Measurements from ENCODE around the gene PARVA.

Gene PARVA

DNA sequence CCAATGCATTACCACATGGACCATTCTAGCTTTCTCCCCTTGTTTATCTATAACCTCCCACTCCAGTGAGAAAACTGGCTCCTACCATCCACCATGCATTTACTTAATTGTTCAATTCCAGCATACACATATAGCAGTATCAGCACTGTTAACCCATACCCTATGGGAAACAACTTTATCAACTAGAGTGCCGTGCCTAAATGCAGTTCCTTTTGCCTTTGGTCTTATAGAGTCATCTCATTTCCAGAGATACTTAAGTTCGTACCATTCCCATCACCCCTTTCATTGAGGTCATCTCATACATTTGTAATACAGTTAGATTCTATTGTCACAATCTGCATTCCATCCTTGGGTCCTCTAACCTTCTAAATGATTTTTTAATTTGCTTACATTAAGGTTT is 86.9 kb downstream of the PARVA start:
- no peak for DNase-seq

DNA sequence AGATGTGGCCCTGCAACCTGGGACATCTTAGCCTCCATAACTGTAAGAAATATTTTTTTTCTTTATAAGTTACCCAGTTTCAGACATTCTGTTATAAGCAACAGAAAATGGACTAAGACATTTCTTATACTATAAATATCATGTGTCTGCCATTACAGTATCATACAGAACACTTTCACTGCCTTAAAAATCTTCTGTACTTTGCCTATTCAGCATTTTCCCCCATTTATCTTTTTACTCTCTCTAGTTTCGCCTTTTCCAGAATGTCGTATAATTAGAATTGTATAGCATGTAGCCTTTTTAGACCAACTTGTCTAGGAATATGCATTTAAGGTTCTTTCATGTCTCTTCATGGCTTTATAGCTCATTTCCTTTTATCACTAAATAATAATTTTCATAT is 88.0 kb downstream of the PARVA start:
- no peak for DNase-seq

DNA sequence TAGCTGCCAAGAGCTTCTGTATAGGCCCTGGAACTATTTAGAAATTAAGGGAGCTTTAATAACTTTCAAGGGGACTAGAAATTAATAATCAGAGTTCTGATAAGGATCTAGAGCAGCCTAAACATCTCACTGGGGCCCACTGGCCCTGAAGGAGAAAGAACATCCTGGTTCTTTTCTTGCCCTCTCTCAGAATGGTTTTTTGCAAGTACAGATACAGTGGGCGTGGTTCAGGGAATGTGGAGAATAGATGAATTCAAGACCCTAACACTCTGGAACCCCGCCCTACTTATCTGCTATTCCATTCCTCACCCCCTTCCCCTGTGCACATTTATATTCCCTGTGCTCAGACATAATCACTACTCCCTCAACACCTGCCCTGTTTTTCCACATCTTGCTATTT is 90.2 kb downstream of the PARVA start:
- DNase-seq, result no peak

DNA sequence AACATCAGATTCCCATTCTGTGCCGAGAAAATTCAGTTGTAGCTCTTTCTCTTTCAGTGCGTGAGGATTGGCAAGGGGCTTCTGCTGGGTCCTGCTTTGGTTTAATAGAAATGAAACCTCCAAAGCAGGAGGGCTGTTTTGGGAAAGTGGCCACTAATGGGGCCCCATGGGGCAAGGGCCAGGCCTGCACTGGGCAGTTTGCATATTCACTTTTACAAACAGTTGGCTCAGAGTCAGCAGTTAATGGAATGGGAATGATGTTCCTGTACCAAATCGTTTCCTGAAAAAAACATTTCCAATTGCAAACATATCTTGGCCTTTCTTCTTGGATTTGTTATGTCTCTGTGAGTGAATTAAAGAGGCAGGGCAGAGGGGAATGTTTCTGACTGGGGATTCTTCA is 92.1 kb downstream of the PARVA start:
- no peak for DNase-seq

DNA sequence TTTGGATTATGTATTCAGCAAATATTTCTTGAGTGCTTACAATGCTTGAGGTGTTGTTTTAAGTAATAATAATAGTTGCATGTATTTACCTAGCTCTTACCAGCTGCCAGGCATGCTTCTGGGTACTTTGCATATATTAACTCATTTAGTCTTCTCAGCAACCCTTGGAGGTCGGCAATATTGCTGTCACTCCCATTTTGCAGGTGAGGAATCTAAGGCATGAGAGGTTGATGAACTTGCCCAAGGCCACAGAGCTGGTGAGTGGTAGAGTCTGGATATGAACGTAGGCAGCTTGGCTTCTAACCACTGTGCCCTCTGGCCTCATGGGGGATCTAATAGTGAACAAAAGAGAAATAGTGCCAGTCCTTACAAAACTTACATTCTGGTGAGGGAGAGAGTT is 92.9 kb downstream of the PARVA start:
- DNase-seq, result no peak

DNA sequence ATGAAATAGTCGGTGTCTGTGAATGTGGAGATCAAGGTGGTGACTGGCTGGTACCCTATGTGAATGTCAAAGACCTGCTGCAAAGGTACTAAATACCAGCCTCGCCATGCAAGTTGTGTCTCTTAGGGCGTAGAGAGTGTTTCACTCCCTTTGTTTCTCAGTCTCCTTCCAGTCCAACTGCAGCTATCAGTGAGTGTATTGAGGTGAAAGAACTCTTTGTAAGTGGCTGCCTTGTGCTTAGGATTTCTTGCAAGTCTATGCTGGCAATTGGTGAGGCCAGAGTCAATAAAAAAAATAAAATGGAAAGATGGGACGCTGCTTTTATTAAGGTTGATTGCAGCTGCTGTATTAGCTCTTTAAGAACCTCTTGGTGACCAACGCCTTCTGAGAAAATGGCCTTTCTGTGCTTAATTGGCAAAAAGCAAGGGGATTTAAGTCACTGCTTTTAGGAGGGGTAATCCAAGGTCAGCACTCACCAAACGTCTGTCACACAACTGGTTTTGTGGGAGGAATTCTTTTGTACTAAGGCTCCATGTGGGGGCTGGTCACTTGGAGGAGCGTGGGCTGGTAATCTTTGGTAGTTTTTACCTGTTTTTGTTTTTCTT is 95.1 kb downstream of the PARVA start:
- DNase-seq, result no peak

DNA sequence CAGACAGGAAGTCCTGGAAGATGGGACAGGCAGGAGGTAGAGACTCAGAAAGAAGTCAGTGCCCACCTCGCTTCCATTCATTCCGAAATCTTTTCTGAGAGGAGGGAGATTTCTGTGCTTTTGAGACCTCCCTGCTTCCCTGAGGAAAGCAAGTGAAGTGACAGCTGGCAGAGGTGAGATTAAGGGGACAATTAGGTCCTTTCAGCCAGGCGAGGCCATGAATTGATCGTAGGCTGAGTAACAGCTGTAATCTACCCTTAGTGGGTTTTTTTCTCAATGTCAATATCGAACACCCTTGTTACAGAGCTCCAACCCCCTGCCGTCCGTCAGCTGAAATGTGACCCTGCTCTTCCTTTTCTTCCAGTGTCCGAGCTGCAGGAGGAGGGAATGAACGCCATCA is 96.0 kb downstream of the PARVA start:
- no peak for DNase-seq

DNA sequence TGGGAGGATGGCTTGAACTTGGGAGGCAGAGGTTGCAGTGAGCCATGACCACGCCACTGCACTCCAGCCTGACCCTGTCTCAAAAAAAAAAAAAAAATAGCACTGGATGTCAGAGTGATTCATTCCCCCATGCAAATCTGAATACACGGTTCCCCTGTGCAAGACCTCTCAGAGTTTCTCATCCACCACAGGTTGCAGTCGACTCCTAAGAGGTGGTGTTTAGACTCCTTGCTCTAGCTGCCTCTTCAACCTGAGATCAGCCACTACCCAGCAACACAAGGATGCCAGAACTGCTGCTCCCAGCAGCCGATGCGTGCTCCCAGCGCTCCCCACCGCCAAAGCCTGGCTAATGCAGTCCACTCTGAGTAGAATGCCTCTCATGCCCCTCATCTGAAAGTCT is 97.5 kb downstream of the PARVA start:
- DNase-seq, result no peak

DNA sequence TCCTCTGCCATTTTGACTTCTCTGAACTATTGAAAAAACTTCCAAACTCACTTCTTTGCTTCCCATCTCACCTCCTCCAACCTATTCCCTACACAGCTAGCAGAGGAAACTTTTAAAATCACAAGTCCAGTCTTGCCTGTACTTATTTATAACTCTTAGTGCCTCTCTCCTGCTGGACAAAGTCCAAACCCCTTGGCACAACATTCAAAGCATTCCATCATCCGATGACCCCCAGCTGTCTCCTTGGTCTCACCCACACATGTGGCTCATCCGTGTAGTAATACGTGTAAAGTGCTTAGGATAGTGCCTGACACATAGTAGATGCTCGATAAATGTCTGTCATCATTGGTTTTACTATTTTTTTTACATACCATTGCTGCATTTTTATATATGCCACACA is 101.4 kb downstream of the PARVA start:
- DNase-seq, result no peak

DNA sequence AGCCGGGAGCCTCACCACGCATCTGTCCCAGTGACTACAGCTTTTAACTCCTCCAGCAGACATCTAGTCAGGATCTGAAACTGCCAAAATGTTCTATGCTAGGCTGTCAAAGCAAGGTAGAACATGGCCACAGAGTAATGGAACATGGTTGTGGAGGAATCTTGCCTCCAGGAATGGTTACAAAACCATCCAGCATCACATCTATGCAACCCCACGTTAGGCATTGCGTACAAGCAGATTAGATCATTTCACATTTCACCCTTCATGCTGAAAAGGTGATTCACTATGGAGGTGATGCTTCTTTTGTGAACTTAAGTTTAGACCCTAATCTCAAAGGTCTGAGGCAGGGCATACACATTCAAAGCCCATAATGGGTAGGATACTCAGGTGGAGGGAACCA is 103.0 kb downstream of the PARVA start:
- no peak for DNase-seq

DNA sequence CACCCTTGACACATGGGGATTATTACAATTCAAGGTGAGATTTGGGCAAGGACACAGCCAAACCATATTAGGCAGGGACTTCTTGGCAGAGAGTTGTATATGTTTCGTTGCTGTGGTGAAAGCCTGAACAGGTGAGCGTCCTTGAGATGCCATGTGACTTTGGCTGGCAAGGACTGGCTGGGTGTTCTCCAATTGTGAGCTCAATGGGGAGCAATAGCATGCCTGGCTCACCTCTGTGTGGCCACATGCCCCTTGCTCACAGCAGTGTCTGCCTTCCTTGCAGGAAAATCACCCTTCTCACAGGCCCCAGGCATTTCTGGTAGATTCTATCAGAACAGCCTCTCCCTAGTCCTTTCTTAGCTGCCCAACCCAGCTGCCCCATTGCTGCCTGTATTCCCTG is 105.5 kb downstream of the PARVA start:
- no peak for DNase-seq

DNA sequence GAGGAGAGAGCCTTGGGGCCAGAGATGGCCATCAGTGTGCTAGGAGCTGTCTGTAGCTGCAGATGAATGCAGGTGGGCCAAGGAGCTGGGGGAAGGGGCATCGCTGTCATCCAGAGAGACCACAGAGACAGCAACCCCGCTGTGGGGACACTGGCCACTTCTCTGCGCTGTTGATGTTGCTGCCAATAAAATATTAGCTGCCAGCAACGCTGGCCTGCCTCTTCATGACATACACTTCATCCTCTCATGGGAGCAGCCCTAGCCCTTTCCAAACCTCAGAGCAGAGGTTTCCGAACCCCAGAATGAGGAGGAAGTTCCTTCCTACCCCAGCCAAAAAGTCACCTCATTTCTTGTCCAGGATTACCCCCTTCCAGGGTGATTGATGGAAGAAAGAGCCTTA is 106.2 kb downstream of the PARVA start:
- DNase-seq, result no peak

DNA sequence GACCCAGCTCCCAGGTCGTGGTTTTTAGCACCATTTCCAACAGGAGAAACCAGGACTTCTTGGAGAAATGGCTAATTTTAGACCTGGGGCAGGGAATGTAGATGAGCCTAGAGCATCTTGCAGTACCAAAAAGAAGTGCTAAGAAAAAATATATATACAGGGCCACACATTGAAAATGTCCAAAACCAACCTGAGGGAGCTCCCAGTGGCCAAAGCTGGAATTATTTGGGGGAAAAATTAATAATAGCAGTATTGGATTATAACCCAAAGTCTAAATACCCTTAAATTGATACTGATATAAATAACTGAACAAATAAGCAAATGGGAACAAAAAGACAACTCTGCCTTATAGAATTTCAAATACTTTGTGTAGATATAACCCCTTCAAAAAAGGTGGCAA is 108.0 kb downstream of the PARVA start:
- no peak for DNase-seq

DNA sequence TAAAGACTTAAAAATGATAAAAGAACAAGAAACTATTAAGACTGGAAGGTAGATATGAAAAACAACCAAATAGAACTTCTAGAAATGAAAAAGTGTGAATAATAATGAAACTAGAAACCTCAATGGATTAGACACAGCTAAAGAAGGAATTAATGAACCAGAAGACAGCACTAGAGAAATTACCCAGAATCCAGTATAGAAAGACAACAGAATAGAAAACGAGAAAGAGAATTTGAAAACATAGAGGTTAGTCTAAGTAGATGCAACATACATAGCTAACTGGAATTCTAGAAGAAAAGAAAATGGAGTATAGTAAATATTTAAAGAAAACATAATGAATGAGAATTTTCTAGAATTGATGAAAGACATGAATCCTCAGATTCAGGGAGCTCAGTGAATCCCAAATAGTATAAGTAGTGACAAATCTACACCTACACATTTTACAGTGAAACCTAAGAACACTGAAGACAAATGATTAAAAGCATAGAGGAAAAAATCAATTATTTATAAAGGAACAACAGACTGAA is 111.9 kb downstream of the PARVA start:
- no peak for DNase-seq

DNA sequence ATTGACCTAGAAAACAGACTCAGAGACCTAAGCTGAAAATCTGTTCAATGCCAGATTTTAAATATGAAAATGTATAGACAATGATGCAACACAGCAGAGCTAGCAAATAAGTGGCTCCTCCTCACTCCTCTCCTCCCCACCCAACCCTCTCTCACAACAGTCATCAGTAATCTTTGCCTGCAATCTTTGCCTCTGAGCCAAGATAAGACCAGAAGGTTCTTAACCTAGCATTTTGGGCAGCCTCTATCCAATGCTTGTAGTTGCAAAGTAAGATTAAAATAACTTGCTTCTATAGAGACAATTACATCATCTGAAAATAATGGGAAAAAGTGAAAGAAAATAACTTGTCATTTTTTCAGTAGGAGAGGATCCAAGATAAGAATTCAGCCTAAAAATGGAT is 117.3 kb downstream of the PARVA start:
- DNase-seq, result no peak

DNA sequence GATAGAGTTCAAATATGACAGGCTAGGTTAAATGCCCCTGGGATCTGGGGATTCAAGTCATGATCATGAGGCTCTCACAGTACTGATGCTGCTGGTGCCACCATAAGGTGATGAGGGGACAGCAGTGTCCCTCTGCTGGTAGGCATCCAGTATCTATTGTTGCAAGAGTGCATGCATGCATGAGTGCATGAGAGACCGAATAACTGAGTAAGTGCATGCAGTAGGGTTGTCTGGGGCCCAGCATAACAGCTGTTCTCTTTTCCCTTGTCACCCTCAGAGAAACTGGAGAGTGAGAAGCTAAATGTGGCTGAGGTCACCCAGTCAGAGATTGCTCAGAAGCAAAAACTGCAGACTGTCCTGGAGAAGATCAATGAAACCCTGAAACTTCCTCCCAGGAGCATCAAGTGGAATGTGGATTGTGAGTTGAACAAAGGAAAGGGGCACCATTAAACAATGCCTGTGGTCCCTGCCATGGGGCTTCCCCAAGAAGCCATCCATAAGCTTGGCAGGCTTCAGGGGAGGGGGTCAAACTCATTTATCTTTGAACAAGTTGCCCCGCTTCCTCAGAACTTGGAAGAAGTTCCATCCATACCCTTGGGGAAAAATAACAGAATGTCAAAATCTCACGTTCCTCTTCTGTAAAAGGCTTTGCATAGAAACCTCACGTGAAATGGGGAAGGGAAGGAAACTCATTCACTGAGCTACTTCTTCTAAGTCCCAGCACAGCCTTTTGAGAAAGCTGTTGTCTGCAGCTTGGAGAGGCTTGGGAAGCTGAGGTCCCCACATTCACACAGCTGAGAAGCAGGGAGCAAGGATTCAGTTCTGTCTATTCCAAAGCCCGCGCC is 119.0 kb downstream of the PARVA start:
- DNase-seq, result no peak

DNA sequence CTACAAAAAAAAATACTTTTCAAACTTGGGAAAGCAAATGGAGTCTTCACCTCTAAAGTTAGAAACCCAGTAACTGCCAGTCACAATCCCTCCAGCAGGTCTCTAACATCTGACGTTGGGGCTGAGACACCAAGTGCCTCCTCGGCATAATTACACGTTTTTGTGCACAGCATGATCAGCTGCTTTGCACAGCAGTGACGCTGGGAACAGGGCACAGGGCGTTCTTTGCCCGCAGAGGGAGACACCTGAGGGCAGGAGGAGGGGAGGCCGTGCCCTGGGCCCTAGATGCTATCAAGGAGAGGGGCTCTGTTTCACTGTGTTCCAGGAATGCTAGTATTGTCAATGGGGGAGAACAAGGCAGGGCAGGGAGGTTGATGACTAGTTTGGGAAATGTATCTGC is 120.1 kb downstream of the PARVA start:
- no peak for DNase-seq

DNA sequence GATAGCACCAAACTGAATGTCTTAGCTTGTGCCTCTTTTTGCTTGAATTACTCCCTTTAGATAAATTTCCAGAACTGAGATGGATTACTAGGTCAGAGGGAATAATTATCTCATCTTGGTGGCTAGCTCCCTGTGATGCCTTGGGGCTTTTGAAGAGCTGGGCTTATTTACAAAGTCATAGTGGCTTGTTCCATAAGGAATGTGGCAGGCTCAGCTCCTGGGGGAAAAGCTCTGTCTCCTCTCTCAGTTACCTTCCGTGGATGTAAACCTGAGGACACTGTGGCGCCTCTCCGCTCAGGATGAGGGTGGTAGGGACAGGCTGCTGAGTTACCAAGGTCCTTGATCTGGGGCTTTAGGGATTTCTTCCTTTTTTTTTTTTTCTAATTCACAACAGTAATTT is 121.7 kb downstream of the PARVA start:
- DNase-seq, result no peak

DNA sequence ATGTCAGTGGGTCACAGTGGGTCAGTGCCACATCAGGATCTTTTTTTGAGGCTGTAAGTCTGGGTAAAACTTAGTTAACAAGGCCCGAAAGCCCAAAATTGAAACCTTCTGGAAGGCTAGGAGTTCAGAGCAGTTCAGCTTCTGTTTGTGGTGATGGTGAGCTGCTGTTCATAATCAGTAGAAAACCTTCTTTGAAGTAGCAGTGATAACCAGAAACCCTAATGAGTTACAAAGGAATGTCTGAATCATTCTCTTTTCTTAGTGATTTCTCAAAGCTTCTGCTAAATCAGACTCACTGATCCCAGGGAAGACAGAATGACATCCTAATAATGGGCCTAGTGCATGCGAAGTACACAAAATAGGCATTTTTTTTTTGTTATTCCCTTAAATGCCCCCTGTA is 124.7 kb downstream of the PARVA start:
- no peak for DNase-seq

DNA sequence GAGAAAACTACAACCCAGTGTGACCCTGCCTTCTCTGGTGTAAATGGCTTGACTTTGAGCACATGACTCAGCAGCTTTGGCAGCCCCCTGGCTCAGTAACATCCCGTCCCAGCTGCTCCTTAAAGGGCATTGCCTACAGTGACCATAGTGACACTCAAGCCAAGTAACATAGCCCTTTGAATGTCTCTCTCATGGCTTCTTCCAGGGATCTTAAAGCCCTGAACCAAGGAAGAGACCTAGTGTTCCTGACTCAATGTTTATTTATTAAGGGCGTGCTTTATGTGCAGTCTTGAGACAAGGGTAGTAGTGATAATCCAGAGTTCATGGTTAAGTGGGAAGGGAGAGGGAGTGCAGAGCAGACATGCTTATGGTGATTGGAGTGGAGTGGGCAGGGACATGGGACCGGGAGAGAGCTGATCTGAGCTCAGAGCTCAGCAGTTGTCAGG is 125.7 kb downstream of the PARVA start:
- no peak for DNase-seq

DNA sequence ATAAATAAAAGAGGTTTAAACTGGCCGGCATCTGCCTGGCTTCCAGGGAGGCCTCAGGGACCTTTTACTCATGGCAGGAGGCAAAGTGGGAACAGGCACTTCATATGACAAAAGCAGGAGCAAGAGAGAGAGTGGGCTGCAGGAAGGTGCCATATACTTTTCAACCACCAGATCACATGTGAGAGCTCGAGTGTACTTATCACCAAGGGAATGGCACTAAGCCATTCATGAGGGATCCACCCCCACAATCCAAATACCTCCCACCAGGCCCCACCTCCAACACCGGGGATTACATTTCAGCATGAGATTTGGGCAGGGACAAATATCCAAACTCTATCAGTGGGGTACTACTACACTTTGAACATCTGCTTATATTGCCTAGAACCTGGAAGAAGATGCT is 126.5 kb downstream of the PARVA start:
- DNase-seq, result no peak

DNA sequence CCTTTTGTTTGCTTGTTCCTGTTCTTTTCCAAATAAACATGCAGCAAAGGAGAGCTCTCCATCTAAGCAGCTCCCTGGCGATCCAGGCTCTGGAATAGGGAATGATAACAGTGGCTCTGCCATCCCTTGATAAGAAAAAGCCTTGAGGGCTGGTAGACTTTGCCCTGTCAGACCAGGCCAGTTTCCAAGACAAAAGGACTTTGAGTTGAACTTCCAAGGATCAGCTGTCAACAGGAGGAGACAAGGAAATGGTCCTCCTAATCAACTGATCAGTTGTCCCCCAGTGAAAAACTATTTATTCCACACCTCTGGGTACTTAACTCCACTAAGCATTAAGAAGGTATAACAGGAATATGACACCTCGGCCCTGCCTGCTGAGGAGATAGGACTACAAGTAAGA is 127.8 kb downstream of the PARVA start:
- DNase-seq, result no peak

DNA sequence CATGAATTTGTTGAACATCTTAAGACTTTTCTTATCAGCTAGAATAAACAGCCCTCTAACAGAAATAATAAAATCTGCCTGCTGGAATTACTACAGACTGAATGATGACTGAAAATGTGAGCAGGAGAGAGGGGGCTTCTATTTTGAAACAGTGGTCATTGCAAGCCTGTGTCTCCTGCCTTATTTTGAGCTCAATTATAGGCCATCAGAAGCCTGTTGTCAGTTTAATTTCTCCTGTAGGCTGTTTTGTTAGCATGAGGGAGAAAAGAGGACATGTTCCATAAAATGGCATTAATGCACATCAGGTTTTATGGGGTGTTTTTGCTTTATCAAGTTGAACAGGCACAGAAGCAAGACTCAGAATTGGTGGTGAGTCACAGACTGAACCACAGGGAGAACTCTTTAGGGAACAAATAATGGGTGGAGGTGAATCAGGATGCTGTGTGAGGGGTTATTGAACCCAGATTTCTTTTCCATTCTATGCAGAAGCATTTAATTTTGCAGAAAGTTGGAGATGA is 129.1 kb downstream of the PARVA start:
- no peak for DNase-seq

DNA sequence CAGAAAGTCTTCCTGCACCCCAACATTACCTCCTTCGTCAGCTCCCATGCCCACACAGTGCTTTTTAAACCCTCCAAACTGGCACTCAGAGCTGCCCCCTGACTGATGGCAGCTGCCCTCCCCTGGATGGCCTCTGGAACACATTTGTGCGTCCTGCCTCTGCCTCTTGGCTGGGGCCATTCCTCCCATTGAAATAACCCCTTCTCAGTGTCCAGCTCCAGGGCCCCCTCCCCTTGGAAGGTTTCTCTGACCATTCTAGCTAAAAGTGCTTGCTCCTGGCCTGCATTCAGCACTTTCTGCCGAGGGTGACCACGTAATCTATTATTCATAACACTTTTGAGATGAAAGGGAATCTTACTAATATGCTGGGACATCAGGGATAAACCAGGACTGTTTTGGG is 130.0 kb downstream of the PARVA start:
- no peak for DNase-seq

Measured in T-helper 1 cell (primary cell).